Keratinocyte (primary cell): ENCODE results near the gene SIPA1L3. TPM values are rescaled to one million over a fixed set of nuclear protein-coding genes. Genes with fewer than 3 reads are reported as not detected.

Experiments
- DNase-seq: peaks from one replicate; pipeline ENCODE4 v3.0.0-alpha.2; 2011; ENCODE audit warnings: low read depth, missing footprints, low spot score
- FAIRE-seq: peaks from 2 replicates; lab custom pipeline; 2011; peaks lifted over from hg19 to GRCh38; lab: Jason Lieb, UNC
- H2AFZ ChIP-seq: 2 replicates; pipeline ENCODE4 v1.6.0; 2012; ENCODE audit warnings: low read length, control low read depth, inconsistent platforms; ENCODE audit not compliant: control insufficient read depth
- H3K27ac ChIP-seq: 2 replicates; pipeline ENCODE4 v1.5.1; 2011; ENCODE audit warnings: low read length; ENCODE audit not compliant: control insufficient read depth, insufficient read depth
- H3K27me3 ChIP-seq: 3 replicates; pipeline ENCODE4 v1.6.0; 2011; ENCODE audit warnings: low read length; ENCODE audit not compliant: control insufficient read depth, insufficient read depth; ENCODE audit errors: extremely low read depth
- H3K36me3 ChIP-seq, 2 experiments: 2 replicates in 1 of 2; 3 replicates in 1 of 2; pipeline ENCODE4 v1.5.1; 2011; ENCODE audit warnings: low read length in 2 of 2, mild to moderate bottlenecking in 1 of 2; ENCODE audit not compliant: control insufficient read depth in 2 of 2, insufficient read depth in 2 of 2; ENCODE audit errors: extremely low read depth in 1 of 2
- H3K4me1 ChIP-seq: 3 replicates; pipeline ENCODE4 v1.5.1; 2011; ENCODE audit warnings: low read length; ENCODE audit not compliant: control insufficient read depth, insufficient read depth; ENCODE audit errors: extremely low read depth
- H3K4me2 ChIP-seq: 3 replicates; pipeline ENCODE4 v1.6.0; 2011; ENCODE audit warnings: low read depth, low read length; ENCODE audit not compliant: control insufficient read depth, insufficient read depth; ENCODE audit errors: extremely low read depth
- H3K4me3 ChIP-seq, 3 experiments: fragments of 200-600 bp in 1 of 3; sonication (generic) in 1 of 3; 2 replicates in 2 of 3; 3 replicates in 1 of 3; pipeline ENCODE4 v1.5.1; 2011 to 2016; ENCODE audit warnings: low read length in 3 of 3, mild to moderate bottlenecking in 3 of 3, control low read depth in 2 of 3, inconsistent platforms in 1 of 3, low read depth in 1 of 3, mixed read lengths in 1 of 3, mixed run types in 1 of 3, moderate library complexity in 1 of 3; ENCODE audit not compliant: control insufficient read depth in 2 of 3, insufficient read depth in 2 of 3; ENCODE audit errors: extremely low read depth in 1 of 3
- H3K79me2 ChIP-seq: 2 replicates; pipeline ENCODE4 v1.6.0; 2012; ENCODE audit warnings: low read length; ENCODE audit not compliant: control insufficient read depth, insufficient read depth
- H3K9ac ChIP-seq: 3 replicates; pipeline ENCODE4 v1.6.0; 2011; ENCODE audit warnings: low read length; ENCODE audit not compliant: control insufficient read depth, insufficient read depth; ENCODE audit errors: extremely low read depth
- H3K9me1 ChIP-seq: 3 replicates; pipeline ENCODE4 v1.6.0; 2011; ENCODE audit warnings: low read length; ENCODE audit not compliant: control insufficient read depth, insufficient read depth; ENCODE audit errors: extremely low read depth
- H3K9me3 ChIP-seq: 2 replicates; pipeline ENCODE4 v1.5.1; 2012; ENCODE audit warnings: low read depth, low read length; ENCODE audit not compliant: control insufficient read depth
- H4K20me1 ChIP-seq: 3 replicates; pipeline ENCODE4 v1.6.0; 2011; ENCODE audit warnings: low read length; ENCODE audit not compliant: control insufficient read depth, insufficient read depth; ENCODE audit errors: extremely low read depth
- EZH2 ChIP-seq: IDR thresholded peaks from one replicate; pipeline ENCODE4 v1.6.1; 2012; ENCODE audit warnings: inconsistent platforms, mild to moderate bottlenecking, low read length, moderate library complexity
- dilution Hi-C: fragments of 300-500 bp; cut with MboI; formaldehyde crosslinking; loops from one replicate; pipeline ENCODE4 v1.7.0; 2020; ENCODE audit warnings: low sequenced_read_pairs; ENCODE audit not compliant: extremely low pct_ligation_motif_present
- polyA plus RNA-seq, 5 experiments: library from polyadenylated mRNA; depleted of rRNA in 3 of 5; stranded (reverse) in 3 of 5; stranded (forward) in 1 of 5; unstranded in 1 of 5; fragments of >200 nt; gene quantifications; 1 replicate in 1 of 5; 2 replicates in 3 of 5; 3 replicates in 1 of 5; pipeline versions ENCODE4 v1.2.1 to v1.2.3, GENCODE V29; 2011 to 2012; ENCODE audit warnings: missing spikeins in 2 of 5, low read depth in 1 of 5, low replicate concordance in 1 of 5
- TF ChIP-seq, protein P1 (sequence below), 3 experiments: IDR thresholded peaks in 1 of 3; conservative IDR thresholded peaks in 1 of 3; optimal IDR thresholded peaks in 1 of 3; 2 replicates in 2 of 3; 3 replicates in 1 of 3; pipeline versions ENCODE3 to v1.5.1; 2011; ENCODE audit warnings: low read length in 3 of 3, mild to moderate bottlenecking in 3 of 3, moderate library complexity in 2 of 3, control low read depth in 1 of 3, inconsistent platforms in 1 of 3; ENCODE audit not compliant: insufficient read depth in 2 of 3; ENCODE audit errors: extremely low read depth in 1 of 3

The SIPA1L3 gene
- polyA plus RNA-seq, 1 donor (not counting 4 experiments of a cell fraction or from before 2014, with no cell fraction given): 8.0 TPM

DNA sequence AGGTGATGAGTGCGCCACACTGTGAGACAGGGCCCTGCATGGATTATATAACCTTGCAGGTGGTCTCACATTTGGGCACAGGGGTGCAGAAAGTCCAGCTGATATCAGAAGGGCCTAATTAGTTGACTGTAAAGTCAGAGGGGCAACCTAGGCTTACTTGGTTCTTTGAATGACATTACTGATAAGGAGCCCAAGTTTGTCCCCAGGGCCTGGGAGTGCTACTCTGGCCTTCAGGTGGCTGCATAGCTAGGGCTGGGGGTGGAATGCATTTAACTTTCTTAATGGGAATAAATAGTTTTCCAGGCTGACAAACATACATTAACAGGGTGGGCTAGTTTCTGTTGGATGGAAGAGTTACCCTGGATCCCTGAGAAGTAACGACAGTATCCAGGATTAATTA is 3.9 kb upstream of the SIPA1L3 start:
- Histone ChIP-seq H3K4me1 (peaks cover 7% of the 10 kb centered on the region), H3K9ac (no peak overlapping the region), H3K27ac (no peak overlapping the region), H3K36me3 (no peaks in the 10 kb centered on the region), H3K9me1 (no peaks in the 10 kb centered on the region), H2AFZ (no peak overlapping the region), H3K27me3 (no peaks in the 10 kb centered on the region), H4K20me1 (no peaks in the 10 kb centered on the region), H3K79me2 (peaks cover 10% of the 10 kb centered on the region), H3K9me3 (no peaks in the 10 kb centered on the region), H3K4me3 (no peak overlapping the region), H3K4me2 (no peak overlapping the region)
- DNase-seq (no peak), FAIRE-seq (no peak)
- dilution Hi-C loops: no loop called here
- TF ChIP-seq EZH2: no peak
- TF ChIP-seq, protein P1, sequence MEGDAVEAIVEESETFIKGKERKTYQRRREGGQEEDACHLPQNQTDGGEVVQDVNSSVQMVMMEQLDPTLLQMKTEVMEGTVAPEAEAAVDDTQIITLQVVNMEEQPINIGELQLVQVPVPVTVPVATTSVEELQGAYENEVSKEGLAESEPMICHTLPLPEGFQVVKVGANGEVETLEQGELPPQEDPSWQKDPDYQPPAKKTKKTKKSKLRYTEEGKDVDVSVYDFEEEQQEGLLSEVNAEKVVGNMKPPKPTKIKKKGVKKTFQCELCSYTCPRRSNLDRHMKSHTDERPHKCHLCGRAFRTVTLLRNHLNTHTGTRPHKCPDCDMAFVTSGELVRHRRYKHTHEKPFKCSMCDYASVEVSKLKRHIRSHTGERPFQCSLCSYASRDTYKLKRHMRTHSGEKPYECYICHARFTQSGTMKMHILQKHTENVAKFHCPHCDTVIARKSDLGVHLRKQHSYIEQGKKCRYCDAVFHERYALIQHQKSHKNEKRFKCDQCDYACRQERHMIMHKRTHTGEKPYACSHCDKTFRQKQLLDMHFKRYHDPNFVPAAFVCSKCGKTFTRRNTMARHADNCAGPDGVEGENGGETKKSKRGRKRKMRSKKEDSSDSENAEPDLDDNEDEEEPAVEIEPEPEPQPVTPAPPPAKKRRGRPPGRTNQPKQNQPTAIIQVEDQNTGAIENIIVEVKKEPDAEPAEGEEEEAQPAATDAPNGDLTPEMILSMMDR (optimal IDR thresholded peaks at IDR 0.05 in 1 of 3, IDR thresholded peaks at IDR 0.05 in 1 of 3, conservative IDR thresholded peaks at IDR 0.05 in 1 of 3; ENCODE audit: extremely low read depth in 1 of 3, insufficient read depth in 2 of 3, low read length in 3 of 3): no peak

DNA sequence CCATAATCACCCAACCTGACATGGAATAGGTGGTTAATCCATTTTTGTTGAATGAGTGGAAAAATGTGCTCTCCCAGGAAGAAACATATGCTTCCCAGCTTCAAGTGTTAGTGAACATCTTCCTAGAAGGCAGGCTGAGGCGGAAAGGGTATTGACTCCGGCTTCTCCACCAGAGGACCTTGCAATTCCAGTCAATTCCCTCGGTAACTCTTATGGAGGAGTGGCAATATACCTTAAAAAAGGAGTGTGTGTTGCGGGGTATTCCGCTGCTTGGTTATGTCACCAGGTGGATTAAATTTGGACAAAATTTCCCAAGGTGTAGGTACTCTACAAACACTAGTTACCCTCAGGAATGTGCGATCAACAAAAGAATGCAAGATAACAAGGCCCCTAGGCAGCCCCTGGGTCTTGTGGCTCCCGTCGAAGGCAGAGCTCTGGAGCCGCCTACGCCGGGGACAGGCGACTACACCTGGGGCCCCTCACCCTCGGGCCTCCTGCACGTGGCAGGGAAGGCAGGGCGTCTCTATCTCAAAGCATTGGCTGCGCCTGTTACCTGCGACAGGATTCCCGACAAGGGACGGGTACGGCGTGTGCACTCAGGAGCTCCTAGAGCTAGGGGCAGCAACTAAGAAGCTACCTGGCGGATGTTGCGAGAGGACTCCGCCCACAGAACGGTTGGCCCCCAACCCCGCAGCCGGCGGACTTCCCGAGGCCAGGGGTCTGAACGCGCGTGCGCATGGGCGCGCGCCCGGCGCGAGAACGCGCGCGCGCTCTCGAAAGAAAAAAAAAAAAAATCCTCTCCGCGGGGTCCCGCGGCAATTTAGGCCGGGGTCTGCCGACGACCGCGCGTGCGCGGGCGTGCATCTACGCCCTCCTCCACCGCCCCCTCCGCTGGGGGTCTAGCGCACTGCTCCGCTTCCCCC is 801 bp upstream of the SIPA1L3 start, which contains the start of gene WDR87:
Gene WDR87 (minus strand): TSS at position 649 of the 923 bp plus-strand sequence. CDS start 8,355 bp downstream, outside the sequence.
- peak; percentile 11 for DNase-seq
- Histone ChIP-seq H3K9ac (peak within 1 kb of the TSS; percentile 81), H3K9me1 (no peaks in the 10 kb centered on the region), H3K4me2 (peak within 1 kb of the TSS; percentile 88), H3K4me1 (peaks cover 10% of the 10 kb centered on the region), H3K79me2 (peaks cover 34% of the 10 kb centered on the region), H3K27ac (peak within 1 kb of the TSS; percentile 37), H3K9me3 (no peaks in the 10 kb centered on the region), H2AFZ (peak within 1 kb of the TSS; percentile 94), H4K20me1 (no peaks in the 10 kb centered on the region), H3K4me3 (peak within 1 kb of the TSS; percentile 69 to 81 (median 78)), H3K36me3 (no peaks in the 10 kb centered on the region), H3K27me3 (no peaks in the 10 kb centered on the region)
- dilution Hi-C loops: no loop called here
- TF ChIP-seq EZH2: no peak
- TF ChIP-seq, protein P1 (optimal IDR thresholded peaks at IDR 0.05 in 1 of 3, IDR thresholded peaks at IDR 0.05 in 1 of 3, conservative IDR thresholded peaks at IDR 0.05 in 1 of 3; ENCODE audit: extremely low read depth in 1 of 3, insufficient read depth in 2 of 3, low read length in 3 of 3): peak in 2 of 3 experiments; percentile 12 to 48
- FAIRE-seq: no peak
